Upper lobe of left lung (tissue), 6 donors: Measurements from ENCODE around the gene RIMBP2. TPM values are rescaled to one million over a fixed set of nuclear protein-coding genes. Genes with fewer than 3 reads are reported as not detected.

Experiments used
- ATAC-seq, 2 donors: fragments of 200-7000 bp; cut with Tn5 transposase; one replicate each; pipeline ENCODE4 v1.9.1; 2022; ENCODE audit warnings: mild to moderate bottlenecking in 2 of 2, moderate library complexity in 2 of 2; ENCODE audit not compliant: low FRiP score in 2 of 2
- DNase-seq, 2 donors: peaks; one replicate each; pipeline ENCODE4 v3.0.0-alpha.2; 2019 to 2020
- H3K27ac ChIP-seq, 4 donors: fragments of 200-600 bp; sonication (generic); one replicate each; pipeline ENCODE4 v1.5.1; 2016 to 2019
- H3K27me3 ChIP-seq, 4 donors: fragments of 200-600 bp; sonication (generic); one replicate each; pipeline ENCODE4 v1.5.1; 2017 to 2019
- H3K36me3 ChIP-seq, 4 donors: fragments of 200-600 bp; sonication (generic); one replicate each; pipeline ENCODE4 v1.5.1; 2016 to 2019
- H3K4me1 ChIP-seq, 4 donors: fragments of 200-600 bp; sonication (generic); one replicate each; pipeline ENCODE4 v1.5.1; 2018 to 2019
- H3K4me3 ChIP-seq, 4 donors: fragments of 200-600 bp; sonication (generic); one replicate each; pipeline ENCODE4 v1.5.1; 2017 to 2019; ENCODE audit warnings: mild to moderate bottlenecking in 2 of 4, moderate library complexity in 1 of 4
- H3K9me3 ChIP-seq, 4 donors: fragments of 200-600 bp; sonication (generic); one replicate each; pipeline ENCODE4 v1.5.1; 2018 to 2019
- CTCF ChIP-seq, 6 experiments: fragments of 450-650 bp in 4 of 6; fragments of 200-600 bp in 2 of 6; sonication (generic) in 2 of 6; IDR thresholded peaks; one replicate each; pipeline ENCODE4 v1.5.1; 2016 to 2019; ENCODE audit warnings: antibody characterized with exemption in 6 of 6
- EP300 ChIP-seq, 4 donors: sonication (generic); formaldehyde crosslinking; IDR thresholded peaks; one replicate each; pipeline ENCODE4 v1.5.1; 2017; ENCODE audit warnings: antibody characterized with exemption in 4 of 4, control low read depth in 2 of 4
- POLR2A ChIP-seq, 4 donors: fragments of 450-650 bp; IDR thresholded peaks; one replicate each; pipeline ENCODE4 v1.5.1; 2016 to 2017; ENCODE audit warnings: antibody characterized with exemption in 4 of 4, mild to moderate bottlenecking in 2 of 4
- POLR2AphosphoS5 ChIP-seq, 2 donors: sonication (generic); formaldehyde crosslinking; IDR thresholded peaks; one replicate each; pipeline ENCODE4 v1.5.1; 2017; ENCODE audit warnings: antibody characterized with exemption in 2 of 2
- WGBS, 2 donors: methylation state at CpG; one replicate each; pipeline ENCODE4 v1.1.5; 2017 to 2018; 5-methylcytosine and 5-hydroxymethylcytosine counted together
- total RNA-seq, 6 donors: library from RNA; depleted of rRNA in 4 of 6; stranded (reverse); fragments of >200 nt in 4 of 6; gene quantifications; one replicate each; pipeline versions ENCODE4 v1.1.0 to v1.2.1, GENCODE V29; 2016 to 2021
- donor health status: DM: no; HTN: no; CAD: no; lungs with moderate emphysema.
- donor health status: DM: no; HTN: yes; CAD: no; lungs with severe emphysema.

The RIMBP2 gene
- total RNA-seq, 6 donors from 2014 or later, result 0.23 to 3.9 (median 0.44) TPM; not detected in 1

- ATAC-seq (no peak), DNase-seq (no peak)
- H3K4me3 ChIP-seq, result no peak overlapping the region
- no peaks in the 10 kb centered on the region for H3K36me3 ChIP-seq
- no peaks in the 10 kb centered on the region for H3K9me3 ChIP-seq
- no peak overlapping the region for H3K27ac ChIP-seq
- no peaks in the 10 kb centered on the region for H3K27me3 ChIP-seq
- no peaks in the 10 kb centered on the region for H3K4me1 ChIP-seq
- TF ChIP-seq POLR2A (IDR thresholded peaks at IDR 0.05), result no peak
- TF ChIP-seq EP300 (IDR thresholded peaks at IDR 0.05), result no peak
- no peak for TF ChIP-seq POLR2AphosphoS5 (IDR thresholded peaks at IDR 0.05)
- TF ChIP-seq CTCF (IDR thresholded peaks at IDR 0.05), result no peak
- WGBS, 2 donors, result 67 to 73% methylated on average over 6 of the region's 6 CpGs
Observed at GRCh38 chr12:130421896-130422295, 294.2 kb downstream of the RIMBP2 start.

- Histone ChIP-seq H3K9me3 (no peaks in the 10 kb centered on the region), H3K4me3 (no peak overlapping the region), H3K27me3 (no peaks in the 10 kb centered on the region), H3K36me3 (no peaks in the 10 kb centered on the region), H3K27ac (no peak overlapping the region), H3K4me1 (no peaks in the 10 kb centered on the region)
- ATAC-seq (no peak), DNase-seq (no peak)
- TF ChIP-seq POLR2A (IDR thresholded peaks at IDR 0.05) (no peak), CTCF (IDR thresholded peaks at IDR 0.05) (no peak), EP300 (IDR thresholded peaks at IDR 0.05) (no peak), POLR2AphosphoS5 (IDR thresholded peaks at IDR 0.05) (no peak)
- WGBS, 2 donors, result 73 to 74% methylated on average over 4 of the region's 4 CpGs
Observed at GRCh38 chr12:130420071-130420470, 296.0 kb downstream of the RIMBP2 start.

GRCh38 chr12:130419116-130419515 is 297.0 kb downstream of the RIMBP2 start:
- no peak for DNase-seq
- 71 to 77% methylated on average over 6 of the region's 6 CpGs for WGBS, 2 donors
- ATAC-seq, result no peak
- H3K4me3 ChIP-seq, result no peak overlapping the region
- H3K4me1 ChIP-seq, result no peaks in the 10 kb centered on the region
- H3K27me3 ChIP-seq, result no peaks in the 10 kb centered on the region
- no peak for TF ChIP-seq POLR2A (IDR thresholded peaks at IDR 0.05)
- TF ChIP-seq CTCF (IDR thresholded peaks at IDR 0.05), result no peak
- TF ChIP-seq POLR2AphosphoS5 (IDR thresholded peaks at IDR 0.05), result no peak
- TF ChIP-seq EP300 (IDR thresholded peaks at IDR 0.05), result no peak
- no peaks in the 10 kb centered on the region for H3K36me3 ChIP-seq
- H3K9me3 ChIP-seq, result no peaks in the 10 kb centered on the region
- no peak overlapping the region for H3K27ac ChIP-seq

GRCh38 chr12:130418251-130418650 is 297.8 kb downstream of the RIMBP2 start:
- Histone ChIP-seq H3K9me3 (no peaks in the 10 kb centered on the region), H3K4me1 (no peaks in the 10 kb centered on the region), H3K4me3 (no peak overlapping the region), H3K36me3 (no peaks in the 10 kb centered on the region), H3K27me3 (no peaks in the 10 kb centered on the region), H3K27ac (no peak overlapping the region)
- DNase-seq, result no peak
- TF ChIP-seq POLR2A (IDR thresholded peaks at IDR 0.05), result no peak
- no peak for TF ChIP-seq CTCF (IDR thresholded peaks at IDR 0.05)
- no peak for TF ChIP-seq POLR2AphosphoS5 (IDR thresholded peaks at IDR 0.05)
- no peak for TF ChIP-seq EP300 (IDR thresholded peaks at IDR 0.05)
- no peak for ATAC-seq
- 67 to 70% methylated on average over 3 of the region's 3 CpGs for WGBS, 2 donors

GRCh38 chr12:130414381-130414780 is 301.7 kb downstream of the RIMBP2 start:
- peak in 1 of 2 donors; percentile 53 for ATAC-seq
- Histone ChIP-seq H3K4me3 (no peak overlapping the region), H3K27me3 (no peaks in the 10 kb centered on the region), H3K27ac (no peak overlapping the region), H3K4me1 (no peaks in the 10 kb centered on the region), H3K9me3 (no peaks in the 10 kb centered on the region), H3K36me3 (no peaks in the 10 kb centered on the region)
- no peak for DNase-seq
- no peak for TF ChIP-seq EP300 (IDR thresholded peaks at IDR 0.05)
- no peak for TF ChIP-seq CTCF (IDR thresholded peaks at IDR 0.05)
- TF ChIP-seq POLR2A (IDR thresholded peaks at IDR 0.05), result no peak
- TF ChIP-seq POLR2AphosphoS5 (IDR thresholded peaks at IDR 0.05), result no peak
- WGBS, 2 donors, result 87 to 93% methylated on average over 7 of the region's 7 CpGs
